GM13977 (cell line): ENCODE measurements around the gene BEST1.

Experiments
- DNase-seq: peaks from one replicate; pipeline ENCODE4 v3.0.0; 2012; ENCODE audit warnings: low spot score
- CTCF ChIP-seq: IDR thresholded peaks from 2 replicates; pipeline ENCODE4 v1.5.1; 2012; ENCODE audit warnings: mild to moderate bottlenecking, control low read depth; ENCODE audit not compliant: insufficient read depth; ENCODE audit errors: extremely low read depth, missing control alignments
- in situ Hi-C: fragments of 300-500 bp; cut with MboI; formaldehyde crosslinking; loops from one replicate; pipeline ENCODE4 v1.12.0; 2022; ENCODE audit warnings: low sequenced_read_pairs, low pct_unique_long_range_greater_than_20kb, mixed read lengths, inconsistent platforms; ENCODE audit not compliant: unreplicated experiment

BEST1 gene

GRCh38 chr11:62004473-62004872, 54.3 kb downstream of the BEST1 start:
- in situ Hi-C loops, result no loop called here
- DNase-seq, result peak; percentile 65
- TF ChIP-seq CTCF, result no peak

- in situ Hi-C loops, result no loop called here
- TF ChIP-seq CTCF, result no peak
- DNase-seq, result no peak
These were observed 58.0 kb downstream of the BEST1 start for GRCh38 chr11:62008193-62008592.

GRCh38 chr11:62010935-62011528, 60.9 kb downstream of the BEST1 start:
- no peak for TF ChIP-seq CTCF
- no peak for DNase-seq
- in situ Hi-C loops, result no loop called here

GRCh38 chr11:62011881-62012280, 61.7 kb downstream of the BEST1 start:
- no peak for DNase-seq
- in situ Hi-C loops, result no loop called here
- no peak for TF ChIP-seq CTCF

GRCh38 chr11:62012451-62012831, 62.3 kb downstream of the BEST1 start:
- no peak for TF ChIP-seq CTCF
- no peak for DNase-seq
- in situ Hi-C loops, result no loop called here

GRCh38 chr11:62012832-62013461, 62.8 kb downstream of the BEST1 start:
- DNase-seq, result no peak
- TF ChIP-seq CTCF, result no peak
- in situ Hi-C loops, result no loop called here
